ENCODE measurements around the gene METTL21C. TPM values are rescaled to one million over a fixed set of nuclear protein-coding genes. Genes with fewer than 3 reads are reported as not detected.

Gene METTL21C
- total RNA-seq, 2 experiments from 2014 or later = not detected

DNA sequence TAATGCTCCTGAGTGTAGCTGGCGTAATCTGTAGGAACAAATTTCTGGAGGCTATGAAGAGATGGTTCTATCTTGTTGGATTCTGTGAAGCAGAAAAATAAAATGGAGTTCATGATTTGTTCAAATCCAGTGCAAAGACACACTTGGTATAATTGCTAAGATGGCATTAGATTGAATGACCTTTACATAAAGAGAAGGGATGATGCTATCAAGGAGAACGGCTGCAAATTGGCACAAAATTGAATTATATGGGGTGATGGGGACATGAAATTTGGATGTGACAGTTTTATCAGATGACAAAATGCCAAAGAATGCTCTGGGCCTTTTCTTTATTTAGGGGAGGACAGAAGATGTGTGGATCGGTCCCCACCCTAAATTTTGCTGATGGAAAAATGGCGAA lies 4.0 kb downstream of the METTL21C start:
- Mint-ChIP-seq H3K27me3 (peaks cover 22% of the 10 kb centered on the region), H3K36me3 (no peaks in the 10 kb centered on the region), H3K4me3 (no peak overlapping the region), H3K27ac (no peak overlapping the region), H3K9me3 (no peaks in the 10 kb centered on the region), H3K4me1 (peaks cover 8% of the 10 kb centered on the region)
- DNase-seq (no peak), ATAC-seq (ENCODE audit: low read depth) (no peak)
- POLR2A ChIA-PET = no interaction called here

DNA sequence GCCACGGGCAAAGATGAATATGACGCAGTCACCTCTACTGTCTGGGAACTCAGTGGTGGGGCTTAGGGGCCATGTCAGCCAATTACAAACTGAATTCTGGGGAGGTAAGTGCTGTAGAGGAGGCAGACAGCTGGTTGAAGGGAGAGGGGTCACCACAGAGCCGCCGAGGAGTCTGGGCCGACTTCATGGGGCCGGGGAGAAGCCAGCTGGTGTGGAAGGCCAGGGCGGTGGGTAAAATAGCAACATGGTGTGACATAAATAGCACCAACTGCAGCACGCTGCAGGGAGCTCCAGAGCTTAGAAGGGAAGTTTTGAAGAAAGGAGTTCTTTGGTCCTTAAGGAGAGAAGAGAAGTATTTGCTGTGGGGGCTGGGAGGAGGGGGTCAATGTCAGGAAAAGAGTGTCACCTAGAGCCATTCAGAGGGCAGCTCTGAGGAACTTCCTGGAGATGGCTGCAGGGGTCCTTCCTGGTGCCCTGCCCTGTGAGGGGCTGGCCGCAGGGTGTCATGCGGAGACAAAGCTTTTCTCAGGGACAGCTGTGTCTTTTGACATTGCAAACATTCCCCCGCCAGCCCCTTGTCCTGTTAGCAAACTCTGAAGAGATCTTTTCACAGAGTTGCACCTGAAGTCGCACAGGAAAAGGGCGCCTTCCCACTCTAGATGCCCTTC lies 6.4 kb downstream of the METTL21C start:
- no peak overlapping the region for H3K4me3 Mint-ChIP-seq
- DNase-seq = no peak
- no peaks in the 10 kb centered on the region for H3K9me3 Mint-ChIP-seq
- ATAC-seq (ENCODE audit: low read depth) = no peak
- POLR2A ChIA-PET = interaction anchor here (0.6 kb wide), 2 partner anchors 10 to 746 kb away, joined by 3 read pairs; no protein-coding TSS in a partner anchor
- peaks cover 18% of the 10 kb centered on the region for H3K27me3 Mint-ChIP-seq
- peaks cover 9% of the 10 kb centered on the region for H3K4me1 Mint-ChIP-seq
- H3K27ac Mint-ChIP-seq = no peak overlapping the region
- H3K36me3 Mint-ChIP-seq = peaks cover 4% of the 10 kb centered on the region

DNA sequence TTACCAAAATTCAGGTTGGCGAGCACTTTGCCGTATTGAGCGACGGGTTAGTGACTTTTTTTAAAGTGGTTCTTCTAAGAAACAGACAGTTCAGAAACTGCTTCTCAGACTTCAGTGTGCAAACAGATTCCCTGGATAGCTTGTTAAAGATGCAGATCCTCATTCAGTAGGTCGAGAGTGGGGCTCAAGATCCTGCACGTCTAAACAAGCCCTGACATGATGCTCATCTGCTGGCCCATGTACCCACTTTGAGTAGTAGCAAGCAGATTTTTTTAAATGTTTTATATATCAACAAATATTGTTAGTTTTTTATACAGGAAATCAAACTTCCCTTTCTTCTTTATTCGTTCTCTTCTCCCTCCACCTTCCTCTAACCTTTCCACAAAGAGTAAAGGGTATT lies 7.3 kb downstream of the METTL21C start:
- ATAC-seq (ENCODE audit: low read depth) (no peak), DNase-seq (no peak)
- no peak overlapping the region for H3K4me3 Mint-ChIP-seq
- H3K36me3 Mint-ChIP-seq = peaks cover 4% of the 10 kb centered on the region
- H3K9me3 Mint-ChIP-seq = no peaks in the 10 kb centered on the region
- peaks cover 14% of the 10 kb centered on the region for H3K27me3 Mint-ChIP-seq
- POLR2A ChIA-PET = no interaction called here
- no peak overlapping the region for H3K27ac Mint-ChIP-seq
- H3K4me1 Mint-ChIP-seq = peaks cover 9% of the 10 kb centered on the region

DNA sequence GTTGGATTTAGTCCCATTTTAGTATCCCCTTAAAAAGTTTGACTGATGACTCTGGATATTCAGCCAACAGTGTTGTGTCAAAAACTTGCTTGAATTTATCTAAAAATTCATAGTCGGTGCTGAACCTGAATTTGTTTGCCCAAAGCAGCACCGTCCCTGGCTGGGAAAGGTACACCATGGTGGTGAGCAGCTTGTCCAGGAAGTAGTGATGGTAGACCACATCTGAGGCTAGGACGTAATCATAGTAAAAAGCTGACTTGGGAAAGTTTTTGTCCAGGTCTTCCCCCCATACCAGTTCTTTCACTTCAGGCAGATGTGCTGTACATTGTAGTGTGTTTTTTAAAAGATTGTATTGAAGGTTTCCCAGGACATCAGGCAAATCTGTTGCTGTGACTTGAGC lies 8.8 kb downstream of the METTL21C start:
- POLR2A ChIA-PET = no interaction called here
- DNase-seq (no peak), ATAC-seq (ENCODE audit: low read depth) (peak; percentile 60)
- Mint-ChIP-seq H3K4me3 (no peak overlapping the region), H3K9me3 (no peaks in the 10 kb centered on the region), H3K27ac (no peak overlapping the region), H3K27me3 (peaks cover 8% of the 10 kb centered on the region), H3K4me1 (peaks cover 13% of the 10 kb centered on the region), H3K36me3 (peaks cover 6% of the 10 kb centered on the region)

DNA sequence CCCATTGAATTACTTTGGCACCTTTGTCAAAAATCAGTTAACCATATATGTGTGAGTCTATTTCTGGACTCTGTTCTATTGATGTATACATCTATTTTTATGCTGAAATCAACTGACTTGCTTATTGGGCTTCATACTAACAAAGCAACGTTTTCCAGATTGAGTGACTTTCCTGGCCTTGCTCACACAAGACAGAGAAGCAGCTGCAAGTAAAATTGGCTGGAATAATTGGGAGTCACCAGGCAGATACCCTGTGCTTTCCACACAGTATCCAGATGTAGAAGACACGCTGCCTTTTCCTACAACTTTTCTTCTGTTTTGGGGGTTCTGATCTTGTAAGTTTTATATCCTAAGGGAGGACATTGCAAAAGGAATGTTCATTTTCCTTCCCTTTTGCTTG lies 11.2 kb downstream of the METTL21C start:
- peaks cover 27% of the 10 kb centered on the region for H3K4me1 Mint-ChIP-seq
- ATAC-seq (ENCODE audit: low read depth) = no peak
- POLR2A ChIA-PET = no interaction called here
- H3K27me3 Mint-ChIP-seq = peaks cover 4% of the 10 kb centered on the region
- peaks cover 18% of the 10 kb centered on the region for H3K36me3 Mint-ChIP-seq
- H3K4me3 Mint-ChIP-seq = no peak overlapping the region
- no peaks in the 10 kb centered on the region for H3K9me3 Mint-ChIP-seq
- no peak for DNase-seq
- H3K27ac Mint-ChIP-seq = no peak overlapping the region

DNA sequence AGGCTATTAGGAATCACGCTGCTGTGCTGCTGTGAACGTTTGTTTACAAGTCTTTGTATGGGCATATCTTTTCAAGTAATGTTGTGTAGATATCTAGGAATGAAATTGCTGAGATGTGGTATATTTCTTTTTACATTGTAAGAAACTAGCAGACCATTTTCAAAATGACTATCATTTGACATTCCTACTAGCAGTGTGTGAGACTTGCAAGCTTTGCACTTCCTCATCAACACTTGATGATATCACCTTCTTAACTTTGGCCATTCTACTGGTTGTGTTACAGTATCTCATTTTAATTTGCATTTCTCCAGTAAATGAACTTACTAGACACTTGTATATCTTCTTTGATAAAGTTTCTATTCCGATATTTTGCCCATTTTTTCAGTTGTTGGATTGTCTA lies 12.1 kb downstream of the METTL21C start:
- Mint-ChIP-seq H3K4me1 (peaks cover 27% of the 10 kb centered on the region), H3K9me3 (no peaks in the 10 kb centered on the region), H3K4me3 (no peak overlapping the region), H3K27me3 (no peaks in the 10 kb centered on the region), H3K36me3 (peaks cover 20% of the 10 kb centered on the region), H3K27ac (no peak overlapping the region)
- POLR2A ChIA-PET = no interaction called here
- ATAC-seq (ENCODE audit: low read depth) (no peak), DNase-seq (no peak)

DNA sequence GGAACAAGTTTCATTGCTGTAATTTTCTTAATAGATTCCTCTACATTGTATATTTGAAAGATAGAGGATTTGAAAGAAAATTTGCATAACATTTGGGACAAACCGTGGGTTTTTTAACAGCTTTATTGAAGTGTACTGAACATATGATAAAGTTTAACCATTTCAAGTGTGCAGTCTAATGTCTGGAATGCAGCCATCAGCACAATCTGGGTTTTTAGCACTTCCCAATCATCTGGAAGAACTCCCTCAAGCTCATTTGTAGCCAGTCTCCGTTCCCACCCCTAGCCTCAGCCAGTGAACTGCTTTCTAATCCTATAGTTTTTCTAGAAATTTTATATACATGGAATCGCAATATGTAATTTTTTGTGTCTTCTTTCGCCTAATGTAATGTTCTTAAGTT lies 12.6 kb downstream of the METTL21C start:
- H3K4me3 Mint-ChIP-seq = no peak overlapping the region
- POLR2A ChIA-PET = no interaction called here

DNA sequence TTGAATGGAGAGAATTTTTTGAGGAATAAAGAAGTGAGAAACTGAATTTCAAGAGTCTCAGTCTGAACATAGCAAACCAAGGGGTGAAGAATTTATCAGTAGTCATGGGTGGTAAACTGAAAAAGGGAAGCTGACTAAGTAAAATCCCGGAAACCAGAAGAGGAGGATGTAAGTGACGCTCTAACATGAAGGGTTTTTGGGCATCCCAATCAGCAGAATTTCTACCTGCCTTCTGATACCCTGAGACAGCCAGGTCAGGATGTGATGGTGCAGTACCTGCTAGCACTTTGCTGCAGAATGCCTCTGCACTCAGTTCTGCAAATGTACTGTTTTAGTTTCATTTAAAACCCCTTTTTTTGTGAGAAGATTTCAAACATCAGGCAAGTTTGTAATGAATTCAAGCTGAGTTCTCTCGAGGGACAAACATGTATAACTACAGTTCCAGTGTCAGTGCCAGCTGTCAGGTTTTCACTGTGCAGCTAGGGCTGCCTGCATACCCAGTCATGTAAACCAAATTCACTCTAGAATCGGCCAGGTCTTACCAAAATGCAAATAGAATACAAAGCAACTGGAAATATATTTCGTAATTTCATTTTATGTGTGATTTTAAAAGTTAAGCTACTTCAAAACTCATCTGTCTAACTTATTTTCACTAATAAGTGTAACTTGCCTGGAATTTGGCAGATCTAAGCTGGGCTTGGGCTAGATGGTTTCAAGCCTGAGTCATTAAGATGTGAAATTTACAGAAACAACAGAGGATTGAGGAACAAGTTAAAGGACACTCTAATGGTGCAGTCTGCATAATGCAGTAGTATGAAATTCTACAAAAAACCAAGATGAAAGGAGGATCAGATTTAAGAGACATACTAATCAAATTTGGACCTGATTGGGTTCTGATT lies 13.8 kb downstream of the METTL21C start:
- Mint-ChIP-seq H3K27ac (no peak overlapping the region), H3K9me3 (no peaks in the 10 kb centered on the region), H3K27me3 (no peaks in the 10 kb centered on the region), H3K36me3 (peaks cover 25% of the 10 kb centered on the region), H3K4me1 (peaks cover 21% of the 10 kb centered on the region), H3K4me3 (no peak overlapping the region)
- POLR2A ChIA-PET = no interaction called here
- ATAC-seq (ENCODE audit: low read depth) = peak; percentile 71
- DNase-seq = no peak

More for the DNA sequence above, 12.6 kb downstream of the METTL21C start:
- Mint-ChIP-seq H3K9me3 (no peaks in the 10 kb centered on the region), H3K27me3 (no peaks in the 10 kb centered on the region), H3K4me1 (peaks cover 27% of the 10 kb centered on the region), H3K27ac (no peak overlapping the region), H3K36me3 (peaks cover 24% of the 10 kb centered on the region)
- DNase-seq (no peak), ATAC-seq (ENCODE audit: low read depth) (no peak)

DNA sequence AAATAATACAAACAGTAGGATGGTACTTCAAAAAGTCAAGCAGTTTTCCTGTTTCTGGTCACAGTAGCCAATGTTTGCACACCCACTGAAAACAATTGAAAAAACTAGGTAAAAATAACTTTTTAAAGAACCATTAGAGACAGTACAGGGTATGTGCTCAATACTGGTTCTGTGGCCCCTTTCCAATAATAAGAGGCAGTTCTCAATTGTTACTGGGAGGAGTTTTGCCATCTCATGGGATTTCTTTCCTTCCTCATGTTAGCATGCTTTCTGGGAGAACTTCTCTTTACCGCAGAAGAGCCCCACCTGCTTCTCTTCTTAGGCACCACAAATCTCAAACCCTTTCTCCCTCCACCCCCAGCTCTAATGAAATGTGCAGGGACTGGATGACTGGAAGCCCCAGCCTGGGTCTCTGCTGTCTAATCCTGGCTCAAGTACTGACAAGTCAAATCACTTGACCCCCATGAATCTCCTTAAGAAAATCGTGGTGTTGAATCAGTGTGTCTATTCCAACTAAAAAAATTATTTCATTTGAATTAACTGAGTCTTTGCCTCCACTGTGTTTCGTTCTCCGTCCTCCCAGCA lies 14.6 kb downstream of the METTL21C start:
- Mint-ChIP-seq H3K27ac (no peak overlapping the region), H3K36me3 (peaks cover 25% of the 10 kb centered on the region), H3K9me3 (no peaks in the 10 kb centered on the region), H3K27me3 (no peaks in the 10 kb centered on the region), H3K4me1 (peaks cover 17% of the 10 kb centered on the region), H3K4me3 (no peak overlapping the region)
- ATAC-seq (ENCODE audit: low read depth) = no peak
- POLR2A ChIA-PET = interaction anchor here (1.5 kb wide), 1 partner anchor 165 kb away, joined by 4 read pairs; the partner anchor contains the start of gene ERCC5
- DNase-seq = no peak

DNA sequence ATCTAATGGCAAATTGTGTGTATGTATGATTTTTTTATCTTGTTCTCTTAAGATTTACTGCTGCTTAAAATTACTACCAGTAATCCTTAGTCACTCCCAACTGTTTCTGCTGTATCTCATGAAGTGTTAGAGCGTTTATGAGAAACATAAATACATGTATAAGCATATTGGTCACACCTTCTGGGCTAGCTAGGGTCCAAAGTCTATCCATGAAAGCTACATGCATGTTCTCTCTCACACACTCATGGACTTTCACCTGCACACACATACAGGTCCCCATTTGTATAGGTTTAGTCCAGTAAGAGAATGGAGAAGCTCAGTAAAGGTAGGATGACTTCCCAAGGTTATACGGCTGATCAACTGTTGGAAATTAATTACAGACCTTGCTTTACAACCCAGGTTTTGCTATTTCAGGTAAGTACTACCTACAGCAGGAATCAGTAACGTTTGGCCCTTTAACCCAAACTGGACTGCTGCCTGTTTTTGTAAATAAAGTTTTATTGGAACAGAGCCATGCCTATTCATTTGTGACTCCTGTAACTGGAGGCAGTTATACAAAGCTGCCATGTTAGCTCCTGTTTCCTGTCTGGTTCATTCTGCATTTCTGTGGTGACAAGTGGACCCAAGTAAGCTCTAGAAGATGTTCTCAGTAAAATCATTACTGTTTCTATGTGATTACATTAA lies 15.3 kb downstream of the METTL21C start:
- Mint-ChIP-seq H3K4me3 (no peak overlapping the region), H3K4me1 (peaks cover 17% of the 10 kb centered on the region), H3K27ac (no peak overlapping the region), H3K36me3 (peaks cover 23% of the 10 kb centered on the region), H3K9me3 (no peaks in the 10 kb centered on the region), H3K27me3 (no peaks in the 10 kb centered on the region)
- ATAC-seq (ENCODE audit: low read depth) = no peak
- POLR2A ChIA-PET = interaction anchor here (1.5 kb wide), 1 partner anchor 166 kb away, joined by 4 read pairs; the partner anchor contains the start of gene ERCC5
- DNase-seq = no peak

DNA sequence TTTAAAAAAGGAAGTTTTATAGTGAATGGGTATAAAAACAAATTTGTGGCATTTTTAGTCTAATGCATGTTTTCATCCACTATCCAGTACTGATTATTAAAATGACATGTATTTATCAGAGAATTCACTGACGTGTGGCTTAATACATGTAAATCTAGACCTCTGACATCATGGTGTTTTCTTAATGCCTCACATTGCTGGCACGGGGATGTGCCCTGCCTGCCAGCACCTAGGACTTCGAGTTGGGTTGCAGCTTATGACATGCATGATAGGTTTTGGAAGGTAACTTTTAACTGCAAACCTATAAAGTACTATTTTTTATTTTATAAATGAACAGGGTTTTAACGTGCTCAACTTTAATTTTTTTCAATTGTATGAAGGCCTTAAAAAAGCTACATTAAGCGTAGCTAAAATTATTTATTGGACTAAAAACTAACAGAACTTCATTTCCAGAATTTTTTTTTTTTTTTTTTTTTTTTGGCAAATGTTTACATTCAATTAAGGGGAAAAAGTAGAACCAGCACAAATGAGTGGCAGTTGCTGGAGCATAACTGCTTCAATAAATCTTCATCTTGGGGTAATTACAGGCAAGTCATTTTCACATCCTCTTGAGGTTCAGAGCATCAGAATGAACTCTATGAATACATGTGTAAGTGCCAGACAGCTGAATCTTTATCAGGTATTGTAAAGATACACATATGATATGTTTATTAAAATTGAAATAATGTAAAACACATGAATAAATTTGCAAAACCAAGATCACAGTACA lies 16.3 kb downstream of the METTL21C start:
- H3K4me3 Mint-ChIP-seq = no peak overlapping the region
- POLR2A ChIA-PET = interaction anchor here (0.6 kb wide), 2 partner anchors 10 to 95 kb away, joined by 3 to 4 read pairs; no protein-coding TSS in a partner anchor
- ATAC-seq (ENCODE audit: low read depth) = no peak

DNA sequence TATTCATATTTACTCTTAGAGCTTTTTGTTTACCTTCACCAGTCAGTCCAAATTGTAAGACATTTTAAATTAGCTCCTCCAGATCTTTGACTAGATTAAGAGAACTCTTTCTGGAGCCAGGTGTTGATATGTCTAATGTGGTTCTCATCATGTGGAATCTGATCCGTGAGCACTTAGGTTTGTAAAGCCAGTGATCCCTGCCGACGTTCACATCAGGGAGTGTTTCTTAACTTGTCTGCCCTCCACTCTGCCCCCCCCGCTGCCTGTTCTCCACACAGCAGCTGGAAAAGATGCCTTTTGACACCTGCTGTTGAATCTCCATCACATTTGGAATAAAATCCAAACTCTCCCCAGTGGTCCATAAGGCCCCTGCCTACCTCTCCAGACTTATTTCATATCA lies 17.7 kb downstream of the METTL21C start:
- POLR2A ChIA-PET = no interaction called here
- peaks cover 24% of the 10 kb centered on the region for H3K36me3 Mint-ChIP-seq
- no peak overlapping the region for H3K27ac Mint-ChIP-seq

More for the DNA sequence above, 16.3 kb downstream of the METTL21C start:
- Mint-ChIP-seq H3K36me3 (peaks cover 21% of the 10 kb centered on the region), H3K4me1 (peaks cover 17% of the 10 kb centered on the region), H3K9me3 (no peaks in the 10 kb centered on the region), H3K27me3 (no peaks in the 10 kb centered on the region), H3K27ac (no peak overlapping the region)
- DNase-seq = no peak

More for the DNA sequence above, 17.7 kb downstream of the METTL21C start:
- Mint-ChIP-seq H3K4me3 (no peak overlapping the region), H3K9me3 (no peaks in the 10 kb centered on the region), H3K27me3 (no peaks in the 10 kb centered on the region), H3K4me1 (peaks cover 17% of the 10 kb centered on the region)
- DNase-seq = no peak
- ATAC-seq (ENCODE audit: low read depth) = no peak

Data from activated naive CD8-positive, alpha-beta T cell treated with anti-CD3 and anti-CD28 coated beads, Interleukin-2, amount 10 ng/mL, durations not matched to agents 7 days and 5 days (primary cell).